Panc1 (cell line): ENCODE measurements around the gene LNX2. TPM values are rescaled to one million over a fixed set of nuclear protein-coding genes. Genes with fewer than 3 reads are reported as not detected.

Source experiments
- ATAC-seq: fragments of 200-7000 bp; cut with Tn5 transposase; 2 replicates; pipeline ENCODE4 v1.9.1; 2020; ENCODE audit warnings: mild to moderate bottlenecking, moderate library complexity
- BruUV-seq: library from RNA; stranded (reverse); fragments of 400-500 nt; replicated peaks from 2 replicates; lab custom pipeline; 2021; lab: Mats Ljungman, UMichigan
- CTCF ChIA-PET: fragments of 300-600 bp; sonication (Branson Sonifier 250); formaldehyde crosslinking; loops from one replicate; lab custom pipeline; 2022; ENCODE audit warnings: antibody characterized with exemption; lab: Charles Lee
- POLR2A ChIA-PET: fragments of 300-600 bp; sonication (Branson Sonifier 250); formaldehyde crosslinking; loops from one replicate; lab custom pipeline; 2022; ENCODE audit warnings: antibody characterized with exemption; lab: Charles Lee
- DNase-seq: peaks from one replicate; pipeline ENCODE4 v3.0.0-alpha.2; 2010; ENCODE audit warnings: low read depth, low spot score
- H3K27ac ChIP-seq: 2 replicates; pipeline ENCODE4 v1.5.1; 2011; ENCODE audit warnings: mild to moderate bottlenecking, low read length, inconsistent platforms
- H3K27me3 ChIP-seq: fragments of 200-500 bp; sonication (Bioruptor generic); 2 replicates; pipeline ENCODE4 v1.6.0; 2014; ENCODE audit warnings: low read length, inconsistent platforms; ENCODE audit not compliant: control insufficient read depth, insufficient read depth
- H3K36me3 ChIP-seq: fragments of 200-500 bp; sonication (Bioruptor generic); 2 replicates; pipeline ENCODE4 v1.5.1; 2014; ENCODE audit warnings: inconsistent platforms, mild to moderate bottlenecking, low read length, moderate library complexity; ENCODE audit not compliant: control insufficient read depth, insufficient read depth
- H3K4me1 ChIP-seq: 2 replicates; pipeline ENCODE4 v1.5.1; 2011; ENCODE audit warnings: inconsistent platforms, mild to moderate bottlenecking, low read length, moderate library complexity; ENCODE audit not compliant: control insufficient read depth, insufficient read depth
- H3K4me3 ChIP-seq, 2 experiments: 2 replicates each; pipeline ENCODE4 v1.5.1; 2011 to 2012; ENCODE audit warnings: low read depth in 2 of 2, low read length in 2 of 2, mild to moderate bottlenecking in 2 of 2, inconsistent platforms in 1 of 2, moderate library complexity in 1 of 2
- H3K9me3 ChIP-seq: fragments of 200-500 bp; sonication (Bioruptor generic); 2 replicates; pipeline ENCODE4 v1.5.1; 2014; ENCODE audit warnings: low read depth, mild to moderate bottlenecking, inconsistent platforms, low read length, moderate library complexity; ENCODE audit not compliant: control insufficient read depth, insufficient read depth
- POLR2AphosphoS5 ChIP-seq: IDR thresholded peaks from 2 replicates; pipeline ENCODE4 v1.6.1; 2012; ENCODE audit warnings: mild to moderate bottlenecking, low read depth, low read length, moderate library complexity
- REST ChIP-seq, 2 experiments: IDR thresholded peaks; 2 replicates each; pipeline ENCODE4 v1.6.1; 2011 to 2012; ENCODE audit warnings: low read depth in 2 of 2, control low read depth in 1 of 2, low read length in 1 of 2, mild to moderate bottlenecking in 1 of 2, moderate library complexity in 1 of 2; ENCODE audit not compliant: insufficient read depth in 1 of 2
- SIN3A ChIP-seq: IDR thresholded peaks from 2 replicates; pipeline ENCODE4 v1.6.1; 2012; ENCODE audit warnings: low read depth, mild to moderate bottlenecking, low read length, moderate library complexity, borderline replicate concordance; ENCODE audit not compliant: insufficient read depth
- TCF7L2 ChIP-seq: IDR thresholded peaks from 2 replicates; pipeline ENCODE4 v1.6.1; 2011; ENCODE audit warnings: mild to moderate bottlenecking, low read depth, low read length, inconsistent platforms
- in situ Hi-C: cut with HindIII; loops from 2 replicates; pipeline ENCODE4 v1.10.0; 2016; ENCODE audit warnings: low sequenced_read_pairs, low pct_unique_long_range_greater_than_20kb
- intact Hi-C: fragments of 100-400 bp; cut with micrococcal nuclease; formaldehyde crosslinking; loops from one replicate; pipeline ENCODE4 v1.10.0; 2022; ENCODE audit not compliant: unreplicated experiment
- total RNA-seq: library from RNA; stranded (reverse); gene quantifications from one replicate; pipeline ENCODE4 v1.2.1, GENCODE V29; 2021; ENCODE audit not compliant: unreplicated experiment
- TF ChIP-seq, protein P1 (sequence below): fragments of 450-650 bp; IDR thresholded peaks from 2 replicates; pipeline ENCODE4 v1.5.1; 2017; ENCODE audit warnings: mild to moderate bottlenecking

The LNX2 gene
- total RNA-seq, 1 experiment from 2014 or later, result 11.6 TPM

DNA sequence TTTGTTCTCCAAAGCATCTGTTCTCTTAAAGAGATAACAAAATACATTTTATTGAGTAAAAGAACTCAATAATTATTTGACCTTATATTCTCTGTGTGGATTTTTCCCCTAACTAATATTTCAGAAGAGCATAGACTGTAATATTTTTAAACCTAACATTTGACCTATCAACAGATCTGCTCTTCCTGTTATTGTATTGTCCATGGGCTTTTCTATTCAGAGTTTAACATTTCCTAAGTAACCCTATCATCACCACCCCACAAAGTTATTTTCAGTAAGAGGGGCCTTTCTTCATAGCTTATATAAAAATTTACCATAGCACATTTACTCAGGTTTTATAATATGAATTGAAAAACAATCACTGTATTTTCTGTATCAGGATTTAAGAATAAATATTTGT, 18.9 kb upstream of the LNX2 start:
- in situ Hi-C loops, result no loop called here
- no peaks in the 10 kb centered on the region for H3K36me3 ChIP-seq
- DNase-seq (no peak), ATAC-seq (no peak)
- no TSS peak for BruUV-seq
- no peak for TF ChIP-seq REST (IDR thresholded peaks at IDR 0.05; ENCODE audit: insufficient read depth in 1 of 2, low read depth in 2 of 2, low read length in 1 of 2)
- TF ChIP-seq, protein P1, sequence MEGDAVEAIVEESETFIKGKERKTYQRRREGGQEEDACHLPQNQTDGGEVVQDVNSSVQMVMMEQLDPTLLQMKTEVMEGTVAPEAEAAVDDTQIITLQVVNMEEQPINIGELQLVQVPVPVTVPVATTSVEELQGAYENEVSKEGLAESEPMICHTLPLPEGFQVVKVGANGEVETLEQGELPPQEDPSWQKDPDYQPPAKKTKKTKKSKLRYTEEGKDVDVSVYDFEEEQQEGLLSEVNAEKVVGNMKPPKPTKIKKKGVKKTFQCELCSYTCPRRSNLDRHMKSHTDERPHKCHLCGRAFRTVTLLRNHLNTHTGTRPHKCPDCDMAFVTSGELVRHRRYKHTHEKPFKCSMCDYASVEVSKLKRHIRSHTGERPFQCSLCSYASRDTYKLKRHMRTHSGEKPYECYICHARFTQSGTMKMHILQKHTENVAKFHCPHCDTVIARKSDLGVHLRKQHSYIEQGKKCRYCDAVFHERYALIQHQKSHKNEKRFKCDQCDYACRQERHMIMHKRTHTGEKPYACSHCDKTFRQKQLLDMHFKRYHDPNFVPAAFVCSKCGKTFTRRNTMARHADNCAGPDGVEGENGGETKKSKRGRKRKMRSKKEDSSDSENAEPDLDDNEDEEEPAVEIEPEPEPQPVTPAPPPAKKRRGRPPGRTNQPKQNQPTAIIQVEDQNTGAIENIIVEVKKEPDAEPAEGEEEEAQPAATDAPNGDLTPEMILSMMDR, result no peak
- no peak for TF ChIP-seq POLR2AphosphoS5
- TF ChIP-seq TCF7L2, result no peak
- TF ChIP-seq SIN3A, result no peak
- H3K27me3 ChIP-seq, result no peaks in the 10 kb centered on the region
- ChIA-PET POLR2A (no interaction called here), CTCF (no interaction called here)
- H3K27ac ChIP-seq, result no peak overlapping the region
- H3K4me3 ChIP-seq, result no peak overlapping the region
- H3K4me1 ChIP-seq, result no peaks in the 10 kb centered on the region
- H3K9me3 ChIP-seq, result no peaks in the 10 kb centered on the region
- intact Hi-C loops, result no loop called here

DNA sequence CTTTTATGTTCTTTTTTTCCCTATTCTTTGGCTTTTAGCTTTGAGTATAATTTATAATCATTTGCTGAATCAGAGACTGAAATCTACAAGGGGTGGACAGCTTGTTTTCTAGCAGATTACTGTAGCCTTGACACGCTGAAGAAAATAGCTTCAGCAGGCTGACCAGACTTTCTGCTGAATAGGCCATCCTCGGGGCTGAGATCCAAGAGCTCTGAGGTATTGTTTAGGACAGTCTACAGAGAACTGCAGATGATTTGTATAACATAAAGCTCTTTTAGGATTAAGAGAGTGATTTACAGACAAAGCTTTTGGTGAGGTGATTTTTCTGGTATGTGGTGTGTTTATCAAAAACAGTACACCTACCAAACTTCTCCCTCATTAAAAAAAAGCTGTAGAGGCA, 18.2 kb upstream of the LNX2 start:
- in situ Hi-C loops, result no loop called here
- no peak for DNase-seq
- intact Hi-C loops, result no loop called here
- H3K9me3 ChIP-seq, result no peaks in the 10 kb centered on the region
- no peaks in the 10 kb centered on the region; the same call in 1 of the 2 replicates for H3K36me3 ChIP-seq
- ChIA-PET CTCF (no interaction called here), POLR2A (no interaction called here)
- ATAC-seq, result no peak
- no peaks in the 10 kb centered on the region; the same call in 1 of the 2 replicates for H3K4me1 ChIP-seq
- no peak overlapping the region for H3K27ac ChIP-seq
- BruUV-seq, result no TSS peak
- no peaks in the 10 kb centered on the region for H3K27me3 ChIP-seq
- no peak overlapping the region for H3K4me3 ChIP-seq
- TF ChIP-seq REST (IDR thresholded peaks at IDR 0.05; ENCODE audit: insufficient read depth in 1 of 2, low read depth in 2 of 2, low read length in 1 of 2) (no peak), SIN3A (no peak), TCF7L2 (no peak), POLR2AphosphoS5 (no peak)
- TF ChIP-seq, protein P1, result no peak
